K562 (cell line): ENCODE data around the gene PATJ. TPM values are rescaled to one million over a fixed set of nuclear protein-coding genes. Genes with fewer than 3 reads are reported as not detected.

Experiments used
- ATAC-seq: fragments of 200-7000 bp; cut with Tn5 transposase; 3 replicates; pipeline ENCODE4 v1.9.1; 2020; ENCODE audit warnings: moderate library complexity
- BruUV-seq: library from RNA; stranded (reverse); fragments of 400-500 nt; replicated peaks from 2 replicates; lab custom pipeline; 2021; lab: Mats Ljungman, UMichigan
- CTCF ChIA-PET: fragments of 300-600 bp; formaldehyde crosslinking; extraction: SDS; loops from one replicate; lab custom pipeline; 2021; ENCODE audit warnings: low intra/inter-chr PET ratio; lab: Yijun Ruan, JAX
- POLR2A ChIA-PET: fragments of 300-600, 350-650 bp; sonication (Branson Sonifier 250); formaldehyde crosslinking; extraction: SDS; loops from one replicate; lab custom pipeline; 2021; ENCODE audit warnings: antibody characterized with exemption, inconsistent platforms; lab: Yijun Ruan, JAX
- DNase-seq, 4 experiments: peaks; one replicate each; pipeline versions ENCODE4 v3.0.0 to v3.0.0-alpha.2; 2011 to 2018; ENCODE audit warnings: low spot score in 3 of 4, mixed read lengths in 3 of 4; ENCODE audit errors: extremely low read depth in 1 of 4
- FAIRE-seq: peaks from 2 replicates; lab custom pipeline; 2011; peaks lifted over from hg19 to GRCh38; lab: Jason Lieb, UNC
- H2AFZ ChIP-seq: 2 replicates; pipeline ENCODE4 v1.6.0; 2011; ENCODE audit warnings: low read depth, low read length, control low read depth, inconsistent platforms
- H3K27ac ChIP-seq: fragments of 200-600 bp; 3 replicates; pipeline ENCODE4 v1.8.0; 2011; ENCODE audit warnings: low read depth, mild to moderate bottlenecking, control low read depth, inconsistent platforms, low read length, moderate library complexity, mixed read lengths; ENCODE audit errors: extremely low read depth
- H3K27me3 ChIP-seq, 2 experiments: fragments of 300-600 bp in 1 of 2; 2 replicates in 1 of 2; 3 replicates in 1 of 2; pipeline versions ENCODE4 v1.6.0 to v1.8.0; 2011; ENCODE audit warnings: inconsistent platforms in 2 of 2, low read length in 2 of 2, mild to moderate bottlenecking in 1 of 2, mixed read lengths in 1 of 2, moderate library complexity in 1 of 2; ENCODE audit not compliant: control insufficient read depth in 2 of 2, insufficient read depth in 2 of 2
- H3K36me3 ChIP-seq: fragments of 300-600 bp; 3 replicates; pipeline ENCODE4 v1.8.0; 2011; ENCODE audit warnings: mild to moderate bottlenecking, low read length, inconsistent platforms; ENCODE audit not compliant: control insufficient read depth, insufficient read depth
- H3K4me1 ChIP-seq, 2 experiments: fragments of 200-600 bp in 1 of 2; replicated peaks in 1 of 2; 2 replicates in 1 of 2; 3 replicates in 1 of 2; pipeline versions ENCODE4 v1.5.1 to v1.8.0; 2011; ENCODE audit warnings: inconsistent platforms in 2 of 2, low read length in 2 of 2, mild to moderate bottlenecking in 1 of 2, mixed read lengths in 1 of 2, moderate library complexity in 1 of 2; ENCODE audit not compliant: control insufficient read depth in 2 of 2, insufficient read depth in 2 of 2
- H3K4me2 ChIP-seq: 2 replicates; pipeline ENCODE4 v1.6.1; 2011; ENCODE audit warnings: low read length, control low read depth, inconsistent platforms, mixed read lengths; ENCODE audit not compliant: insufficient read depth
- H3K4me3 ChIP-seq: fragments of 200-600 bp; sonication (generic), shearing (Covaris generic); 2 replicates; pipeline ENCODE4 v1.5.1; 2016; ENCODE audit warnings: control low read depth, inconsistent platforms
- H3K79me2 ChIP-seq: fragments of 200-600 bp; 3 replicates; pipeline ENCODE4 v1.8.0; 2011; ENCODE audit warnings: low read length, inconsistent platforms; ENCODE audit not compliant: control insufficient read depth, insufficient read depth
- H3K9ac ChIP-seq, 2 experiments: 2 replicates each; pipeline versions ENCODE4 v1.6.0 to v1.6.1; 2011; ENCODE audit warnings: low read depth in 2 of 2, low read length in 2 of 2, control low read depth in 1 of 2, inconsistent platforms in 1 of 2, mild to moderate bottlenecking in 1 of 2, mixed read lengths in 1 of 2; ENCODE audit not compliant: insufficient read depth in 1 of 2
- H3K9me1 ChIP-seq: one replicate; pipeline ENCODE4 v1.6.0; 2011; ENCODE audit warnings: inconsistent platforms, mild to moderate bottlenecking, low read length, moderate library complexity; ENCODE audit not compliant: control insufficient read depth, insufficient read depth
- H3K9me3 ChIP-seq: replicated peaks from 2 replicates; pipeline ENCODE4 v1.5.1; 2011; ENCODE audit warnings: low read depth, low read length, inconsistent platforms; ENCODE audit not compliant: control insufficient read depth, insufficient read depth
- H4K20me1 ChIP-seq: replicated peaks from 2 replicates; pipeline ENCODE4 v1.6.1; 2011; ENCODE audit warnings: low read length, inconsistent platforms, mixed read lengths; ENCODE audit not compliant: control insufficient read depth, insufficient read depth
- C11orf30 ChIP-seq: fragments of 450-650 bp; IDR thresholded peaks from 2 replicates; pipeline ENCODE4 v1.6.1; 2016; ENCODE audit warnings: low read depth, mild to moderate bottlenecking
- MAFG ChIP-seq: fragments of 450-650 bp; conservative IDR thresholded peaks from 2 replicates; pipeline ENCODE4 v1.6.1; 2016; ENCODE audit warnings: missing genetic modification characterization, missing compliant biosample characterization
- RBM34 ChIP-seq: fragments of 200-400 bp; formaldehyde crosslinking; IDR thresholded peaks from 2 replicates; pipeline ENCODE4 v1.6.1; 2018; ENCODE audit warnings: low read length, borderline replicate concordance; ENCODE audit not compliant: insufficient read depth
- SMC3 ChIP-seq: conservative IDR thresholded peaks from 2 replicates; pipeline ENCODE4 v1.6.1; 2011; ENCODE audit warnings: low read depth, low read length, improper control_type of control experiment; ENCODE audit not compliant: insufficient read depth
- THAP12 ChIP-seq: fragments of 250-450 bp; sonication (Bioruptor Pico); IDR thresholded peaks from 2 replicates; pipeline ENCODE4 v1.9.0; 2021; ENCODE audit warnings: mild to moderate bottlenecking, inconsistent platforms
- ZBTB33 ChIP-seq: sonication (generic); formaldehyde crosslinking; IDR thresholded peaks from 2 replicates; pipeline ENCODE4 v1.8.1; 2023; ENCODE audit warnings: mild to moderate bottlenecking, missing genetic modification reagents
- ZNF316 ChIP-seq: fragments of 450-650 bp; IDR thresholded peaks from 2 replicates; pipeline ENCODE4 v1.6.1; 2016
- ZNF696 ChIP-seq: fragments of 250-450 bp; sonication (Bioruptor Pico); conservative IDR thresholded peaks from 2 replicates; pipeline ENCODE4 v1.4.0; 2020; ENCODE audit warnings: mild to moderate bottlenecking, moderate library complexity
- ZNF717 ChIP-seq: fragments of 250-450 bp; sonication (Bioruptor Pico); IDR thresholded peaks from 2 replicates; pipeline ENCODE4 v1.5.0; 2021
- WGBS: fragments of 100-300 bp; shearing (Covaris generic); methylation state at CpG from one replicate; pipeline ENCODE4 v1.1.6; 2016; ENCODE audit warnings: low coverage, mixed read lengths; ENCODE audit not compliant: insufficient coverage; ENCODE audit errors: missing lambda C conversion rate; 5-methylcytosine and 5-hydroxymethylcytosine counted together
- in situ Hi-C: fragments of 300-500 bp; cut with MboI; formaldehyde crosslinking; loops from 4 replicates; pipeline ENCODE4 v1.15.0; 2018; ENCODE audit warnings: inconsistent platforms, mixed read lengths
- intact Hi-C: fragments of 100-400 bp; cut with micrococcal nuclease; formaldehyde crosslinking; loops from 2 replicates; pipeline ENCODE4 v1.14.2; 2022
- polyA plus RNA-seq, 8 experiments: library from polyadenylated mRNA; depleted of rRNA in 4 of 8; stranded (reverse) in 5 of 8; unstranded in 3 of 8; fragments of >200 nt; fragmentation: Nextera tagmentation in 2 of 8; fragmentation: Illumina TruSeq in 1 of 8; extraction: Ambion mirVana in 2 of 8; extraction: Trizol in 1 of 8; gene quantifications; 2 replicates each; pipeline versions ENCODE4 v1.2.1 to v1.2.3, GENCODE V29; 2011 to 2014; ENCODE audit warnings: inconsistent platforms in 1 of 8, missing spikeins in 1 of 8
- total RNA-seq, 7 experiments: library from RNA; depleted of rRNA in 6 of 7; stranded (reverse); fragments of >200 nt in 6 of 7; fragmentation: Illumina TruSeq in 2 of 7; extraction: Trizol in 2 of 7; gene quantifications; 2 replicates each; pipeline versions ENCODE4 v1.2.1 to v1.2.3, GENCODE V29; 2011 to 2021; ENCODE audit warnings: low replicate concordance in 1 of 7

PATJ gene
- total and polyA plus RNA-seq, 9 of the 15 experiments (the other 6 are each of a cell fraction or from before 2014, with no cell fraction given): 0.22 TPM; not detected in 8

- CTCF ChIA-PET: no interaction called here
- no peaks in the 10 kb centered on the region for H3K9me1 ChIP-seq
- peaks cover 2 to 12% of the 10 kb centered on the region in 2 experiments; a peak in 2 of 5 replicates for H3K27me3 ChIP-seq
- no peaks in the 10 kb centered on the region for H3K4me1 ChIP-seq
- ATAC-seq (no peak), DNase-seq (no peak), FAIRE-seq (no peak)
- WGBS: 3% methylated on average over 4 of the region's 4 CpGs
- no peak overlapping the region for H3K27ac ChIP-seq
- H3K9ac ChIP-seq: no peak overlapping the region
- no peak overlapping the region for H3K4me2 ChIP-seq
- no peak overlapping the region for H3K4me3 ChIP-seq
- no peaks in the 10 kb centered on the region for H3K36me3 ChIP-seq
- no peaks in the 10 kb centered on the region for H3K79me2 ChIP-seq
- POLR2A ChIA-PET: interaction anchor here (0.9 kb wide), 1 partner anchor 33 kb away, joined by 4 read pairs; no protein-coding TSS in a partner anchor
- no peak overlapping the region for H2AFZ ChIP-seq
- no peaks in the 10 kb centered on the region for H3K9me3 ChIP-seq
- H4K20me1 ChIP-seq: no peaks in the 10 kb centered on the region
- no TSS peak for BruUV-seq
- intact Hi-C loops: no loop called here
- in situ Hi-C loops: no loop called here
- TF ChIP-seq ZBTB33 (CRISPR knock-in tag): no peak
- no peak for TF ChIP-seq SMC3
- TF ChIP-seq THAP12 (CRISPR knock-in tag): no peak
- TF ChIP-seq ZNF696 (CRISPR knock-in tag): no peak
- TF ChIP-seq MAFG (tag): 0 out of 2 replicates have a peak, but pooled peaks have one; percentile 7
- peak; percentile 68 for TF ChIP-seq ZNF316
- no peak for TF ChIP-seq ZNF717
- peak; percentile 18; the same call in 1 of the 2 replicates for TF ChIP-seq C11orf30
- TF ChIP-seq RBM34: no peak
Measured at GRCh38 chr1:61808321-61808720, 66.0 kb downstream of the PATJ start.
